Natural killer cell (primary cell): ENCODE measurements around the gene TMIGD2. TPM values are rescaled to one million over a fixed set of nuclear protein-coding genes. Genes with fewer than 3 reads are reported as not detected.

ENCODE experiments used
- ATAC-seq, 3 donors: fragments of 150-1000 bp in 2 of 3; fragments of 200-7000 bp in 1 of 3; cut with Tn5 transposase; 1 replicate in 1 of 3; 2 replicates in 2 of 3; pipeline ENCODE4 v1.10.0; 2021; ENCODE audit warnings: mild to moderate bottlenecking in 2 of 3, moderate library complexity in 2 of 3
- DNase-seq, 2 donors: peaks; one replicate each; pipeline versions ENCODE4 v3.0.0 to v3.0.0-alpha.2; 2013 to 2021; ENCODE audit warnings: mixed read lengths in 1 of 2
- H3K27ac ChIP-seq: one replicate; pipeline ENCODE4 v1.5.1; 2013; ENCODE audit warnings: mild to moderate bottlenecking, low read length
- H3K27me3 ChIP-seq: one replicate; pipeline ENCODE4 v1.6.1; 2013; ENCODE audit warnings: low read length; ENCODE audit not compliant: control insufficient read depth, insufficient read depth
- H3K36me3 ChIP-seq: one replicate; pipeline ENCODE4 v1.6.1; 2013; ENCODE audit warnings: low read length; ENCODE audit not compliant: control insufficient read depth, insufficient read depth
- H3K4me1 ChIP-seq: one replicate; pipeline ENCODE4 v1.6.1; 2013; ENCODE audit warnings: low read length; ENCODE audit not compliant: control insufficient read depth, insufficient read depth
- H3K4me3 ChIP-seq: one replicate; pipeline ENCODE4 v1.5.1; 2013; ENCODE audit warnings: low read length
- H3K9me3 ChIP-seq: one replicate; pipeline ENCODE4 v1.6.1; 2013; ENCODE audit warnings: low read length; ENCODE audit not compliant: control insufficient read depth, insufficient read depth
- H3K27ac Mint-ChIP-seq, 2 donors: one replicate each; pipeline ENCODE4 v1.8.0; 2022; ENCODE audit warnings: mild to moderate bottlenecking in 2 of 2, mixed read lengths in 2 of 2, moderate library complexity in 1 of 2
- H3K27me3 Mint-ChIP-seq, 2 donors: one replicate each; pipeline ENCODE4 v1.8.0; 2022; ENCODE audit warnings: low read depth in 2 of 2, mixed read lengths in 2 of 2
- H3K36me3 Mint-ChIP-seq: one replicate; pipeline ENCODE4 v1.8.0; 2022; ENCODE audit warnings: mixed read lengths
- H3K4me1 Mint-ChIP-seq, 2 donors: one replicate each; pipeline ENCODE4 v1.8.0; 2022; ENCODE audit warnings: mixed read lengths in 2 of 2
- H3K4me3 Mint-ChIP-seq: one replicate; pipeline ENCODE4 v1.8.0; 2022; ENCODE audit warnings: mild to moderate bottlenecking, moderate library complexity, mixed read lengths
- H3K9me3 Mint-ChIP-seq, 2 donors: one replicate each; pipeline ENCODE4 v1.8.0; 2022; ENCODE audit warnings: mixed read lengths in 2 of 2
- CTCF ChIP-seq: fragments of 200-600 bp; IDR thresholded peaks from one replicate; pipeline ENCODE4 v1.8.0; 2022; ENCODE audit warnings: antibody characterized with exemption
- WGBS: methylation state at CpG from one replicate; pipeline ENCODE4 v1.1.7; 2013; ENCODE audit warnings: missing lambda C conversion rate; ENCODE audit not compliant: insufficient coverage; 5-methylcytosine and 5-hydroxymethylcytosine counted together
- intact Hi-C: fragments of 100-400 bp; cut with micrococcal nuclease; formaldehyde crosslinking; loops from one replicate; pipeline ENCODE4 v1.14.2; 2022
- total RNA-seq, 4 donors: library from RNA; stranded (reverse); fragments of 120-200 nt in 1 of 4; gene quantifications; one replicate each; pipeline versions ENCODE4 v1.2.3 to v1.2.4, GENCODE V29; 2013 to 2022

The TMIGD2 gene
- total RNA-seq, 3 donors from 2014 or later (not counting 1 experiment from before 2014, with no cell fraction given): 33.8 to 45.3 (median 41.1) TPM

- H3K4me3 ChIP-seq: peak overlapping the region; percentile 31
- H3K4me1 Mint-ChIP-seq: peaks cover 30 to 53% of the 10 kb centered on the region in 2 donors
- H3K27me3 ChIP-seq: no peaks in the 10 kb centered on the region
- peak overlapping the region; percentile 80 to 94 for H3K27ac Mint-ChIP-seq
- no peaks in the 10 kb centered on the region for H3K9me3 ChIP-seq
- intact Hi-C loops: loop anchor here (5.0 kb wide), 1 partner anchor 34 kb away; no protein-coding TSS in a partner anchor
- peak overlapping the region; percentile 64 for H3K27ac ChIP-seq
- 30% methylated on average over 11 of the region's 13 CpGs for WGBS
- H3K36me3 ChIP-seq: no peaks in the 10 kb centered on the region
- peak overlapping the region; percentile 55 for H3K4me3 Mint-ChIP-seq
- no peaks in the 10 kb centered on the region for H3K36me3 Mint-ChIP-seq
- peak in 1 of 2 donors; percentile 38 for DNase-seq
- no peaks in the 10 kb centered on the region for H3K27me3 Mint-ChIP-seq
- peaks cover 52% of the 10 kb centered on the region for H3K4me1 ChIP-seq
- no peak for TF ChIP-seq CTCF
- H3K9me3 Mint-ChIP-seq: no peaks in the 10 kb centered on the region
- ATAC-seq: no peak
Observed at GRCh38 chr19:4301590-4302242, 473 bp downstream of the TMIGD2 start.

- H3K4me1 Mint-ChIP-seq: peaks cover 30 to 52% of the 10 kb centered on the region in 2 donors
- H3K4me3 Mint-ChIP-seq: peak overlapping the region; percentile 47
- WGBS: 73% methylated on average over 3 of the region's 3 CpGs
- no peaks in the 10 kb centered on the region for H3K36me3 Mint-ChIP-seq
- no peak for TF ChIP-seq CTCF
- no peaks in the 10 kb centered on the region for H3K9me3 Mint-ChIP-seq
- H3K27ac Mint-ChIP-seq: peak overlapping the region; percentile 80 to 94
- H3K27me3 ChIP-seq: no peaks in the 10 kb centered on the region
- no peaks in the 10 kb centered on the region for H3K9me3 ChIP-seq
- H3K4me3 ChIP-seq: no peak overlapping the region
- intact Hi-C loops: loop anchor here (5.0 kb wide), 1 partner anchor 33 kb away; no protein-coding TSS in a partner anchor
- H3K4me1 ChIP-seq: peaks cover 52% of the 10 kb centered on the region
- H3K36me3 ChIP-seq: no peaks in the 10 kb centered on the region
- no peak for ATAC-seq
- H3K27ac ChIP-seq: peak overlapping the region; percentile 31
- H3K27me3 Mint-ChIP-seq: no peaks in the 10 kb centered on the region
- DNase-seq: no peak
Observed at GRCh38 chr19:4300589-4300988, 1.6 kb downstream of the TMIGD2 start.

GRCh38 chr19:4298810-4299550 is 3.2 kb downstream of the TMIGD2 start:
- Mint-ChIP-seq H3K9me3 (no peaks in the 10 kb centered on the region), H3K27me3 (no peaks in the 10 kb centered on the region), H3K4me3 (peak overlapping the region; percentile 56), H3K36me3 (no peaks in the 10 kb centered on the region), H3K27ac (peak overlapping the region; percentile 58 to 85), H3K4me1 (peaks cover 27 to 42% of the 10 kb centered on the region in 2 donors)
- Histone ChIP-seq H3K27ac (peak overlapping the region; percentile 34), H3K4me3 (no peak overlapping the region), H3K27me3 (no peaks in the 10 kb centered on the region), H3K9me3 (no peaks in the 10 kb centered on the region), H3K4me1 (peaks cover 41% of the 10 kb centered on the region), H3K36me3 (no peaks in the 10 kb centered on the region)
- intact Hi-C loops: no loop called here
- no peak for TF ChIP-seq CTCF
- WGBS: 91% methylated on average over 8 of the region's 8 CpGs
- no peak for DNase-seq
- ATAC-seq: peak in 1 of 3 donors; percentile 18
